Trophoblast cell (in vitro differentiated cells and primary cell): ENCODE measurements around the gene MTX2.
A peak's percentile ranks its signal among the peaks of the same experiment; 100 is the strongest.

Experiments used
- DNase-seq, 2 donors: peaks; one replicate each; pipeline ENCODE4 v3.0.0-alpha.2; 2016
- H2AFZ ChIP-seq: 2 replicates; pipeline ENCODE4 v1.6.1; 2013; ENCODE audit warnings: low read length, moderate library complexity, mild to moderate bottlenecking; ENCODE audit not compliant: insufficient read depth, poor library complexity
- H2AK5ac ChIP-seq: 2 replicates; pipeline ENCODE4 v1.6.1; 2013; ENCODE audit warnings: mild to moderate bottlenecking, low read length
- H2BK120ac ChIP-seq: 2 replicates; pipeline ENCODE4 v1.6.1; 2013; ENCODE audit warnings: low read length, mild to moderate bottlenecking, moderate library complexity; ENCODE audit not compliant: insufficient read depth, poor library complexity
- H2BK12ac ChIP-seq: 2 replicates; pipeline ENCODE4 v1.6.1; 2013; ENCODE audit warnings: mild to moderate bottlenecking, low read length, moderate library complexity
- H2BK5ac ChIP-seq: 2 replicates; pipeline ENCODE4 v1.6.1; 2013; ENCODE audit warnings: low read length, low read depth, moderate library complexity, mild to moderate bottlenecking; ENCODE audit not compliant: poor library complexity
- H3K14ac ChIP-seq: 2 replicates; pipeline ENCODE4 v1.6.1; 2013; ENCODE audit warnings: mild to moderate bottlenecking, low read length
- H3K18ac ChIP-seq: 2 replicates; pipeline ENCODE4 v1.6.1; 2013; ENCODE audit warnings: mild to moderate bottlenecking, low read length
- H3K23ac ChIP-seq: 2 replicates; pipeline ENCODE4 v1.6.1; 2013; ENCODE audit warnings: low read length
- H3K27ac ChIP-seq: 2 replicates; pipeline ENCODE4 v1.5.1; 2013; ENCODE audit warnings: low read depth, mild to moderate bottlenecking, inconsistent platforms, low read length, moderate library complexity
- H3K27me3 ChIP-seq: 2 replicates; pipeline ENCODE4 v1.6.1; 2013; ENCODE audit warnings: inconsistent platforms, mild to moderate bottlenecking, low read length, moderate library complexity; ENCODE audit not compliant: insufficient read depth
- H3K36me3 ChIP-seq, 2 experiments: 1 replicate in 1 of 2; 2 replicates in 1 of 2; pipeline ENCODE4 v1.6.1; 2013; ENCODE audit warnings: low read length in 2 of 2, mild to moderate bottlenecking in 2 of 2, moderate library complexity in 1 of 2; ENCODE audit not compliant: insufficient read depth in 2 of 2, control insufficient read depth in 1 of 2
- H3K4ac ChIP-seq: 2 replicates; pipeline ENCODE4 v1.6.1; 2013; ENCODE audit warnings: low read depth, mild to moderate bottlenecking, low read length, moderate library complexity
- H3K4me1 ChIP-seq, 2 experiments: 1 replicate in 1 of 2; 2 replicates in 1 of 2; pipeline ENCODE4 v1.6.1; 2013; ENCODE audit warnings: low read length in 2 of 2, mild to moderate bottlenecking in 2 of 2, moderate library complexity in 1 of 2; ENCODE audit not compliant: insufficient read depth in 2 of 2, control insufficient read depth in 1 of 2
- H3K4me2 ChIP-seq: 2 replicates; pipeline ENCODE4 v1.6.1; 2013; ENCODE audit warnings: inconsistent platforms, mild to moderate bottlenecking, low read length, moderate library complexity
- H3K4me3 ChIP-seq: 2 replicates; pipeline ENCODE4 v1.5.1; 2013; ENCODE audit warnings: mild to moderate bottlenecking, low read depth, low read length, inconsistent platforms
- H3K79me1 ChIP-seq: one replicate; pipeline ENCODE4 v1.6.1; 2013; ENCODE audit warnings: low read length
- H3K79me2 ChIP-seq: 2 replicates; pipeline ENCODE4 v1.6.1; 2013; ENCODE audit warnings: low read length, mild to moderate bottlenecking; ENCODE audit not compliant: control insufficient read depth, insufficient read depth, poor library complexity
- H3K9ac ChIP-seq: 2 replicates; pipeline ENCODE4 v1.6.1; 2013; ENCODE audit warnings: mild to moderate bottlenecking, low read length
- H3K9me3 ChIP-seq: 2 replicates; pipeline ENCODE4 v1.6.1; 2013; ENCODE audit warnings: low read depth, mild to moderate bottlenecking, control low read depth, inconsistent platforms, low read length; ENCODE audit not compliant: insufficient read depth
- H4K12ac ChIP-seq: 2 replicates; pipeline ENCODE4 v1.6.1; 2013; ENCODE audit warnings: low read depth, mild to moderate bottlenecking, low read length, moderate library complexity
- H4K8ac ChIP-seq: 2 replicates; pipeline ENCODE4 v1.6.1; 2013; ENCODE audit warnings: low read depth, mild to moderate bottlenecking, low read length, moderate library complexity
- H4K91ac ChIP-seq: one replicate; pipeline ENCODE4 v1.6.1; 2013; ENCODE audit warnings: low read depth, mild to moderate bottlenecking, low read length, moderate library complexity
- WGBS: extraction: QIAGEN DNeasy Blood & Tissue Kit; methylation state at CpG from one replicate; pipeline ENCODE4 v1.1.7; 2013; ENCODE audit warnings: missing lambda C conversion rate; ENCODE audit not compliant: insufficient read length, insufficient coverage; ENCODE audit errors: extremely low coverage; 5-methylcytosine and 5-hydroxymethylcytosine counted together

Gene MTX2

GRCh38 chr2:176268976-176269318 is 295 bp upstream of the MTX2 start:
- Histone ChIP-seq H3K79me1 (peaks cover 6% of the 10 kb centered on the region), H2AFZ (peak overlapping the region; percentile 95), H3K36me3 (peaks cover 0 to 2% of the 10 kb centered on the region in 2 experiments), H3K4me2 (peak overlapping the region; percentile 80), H3K23ac (no peak overlapping the region), H4K8ac (peak overlapping the region; percentile 96), H3K4ac (no peak overlapping the region), H2BK12ac (no peak overlapping the region), H2AK5ac (no peak overlapping the region), H3K27ac (no peak overlapping the region), H3K14ac (no peak overlapping the region), H3K9ac (no peak overlapping the region), H4K12ac (peak overlapping the region; percentile 26), H4K91ac (no peak overlapping the region), H3K9me3 (no peaks in the 10 kb centered on the region), H3K4me1 (no peaks in the 10 kb centered on the region), H2BK5ac (no peak overlapping the region), H3K27me3 (no peaks in the 10 kb centered on the region), H3K79me2 (peaks cover 6% of the 10 kb centered on the region), H3K18ac (no peak overlapping the region), H2BK120ac (no peak overlapping the region), H3K4me3 (peak overlapping the region; percentile 89)
- no peak for DNase-seq
- no CpG with 5 or more reads among the region's 10 CpGs for WGBS

- H3K18ac ChIP-seq: no peak overlapping the region
- H3K27me3 ChIP-seq: no peaks in the 10 kb centered on the region
- peak overlapping the region; percentile 95 for H2AFZ ChIP-seq
- H3K4me2 ChIP-seq: peak overlapping the region; percentile 80
- H2BK120ac ChIP-seq: no peak overlapping the region
- no peak overlapping the region for H4K12ac ChIP-seq
- H3K4ac ChIP-seq: peak overlapping the region; percentile 80
- peak in 1 of 2 donors; percentile 27 for DNase-seq
- no CpG with 5 or more reads among the region's 18 CpGs for WGBS
- H3K27ac ChIP-seq: no peak overlapping the region
- peak overlapping the region; percentile 83 for H3K9ac ChIP-seq
- peaks cover 6% of the 10 kb centered on the region for H3K79me2 ChIP-seq
- H3K9me3 ChIP-seq: no peaks in the 10 kb centered on the region
- H4K8ac ChIP-seq: peak overlapping the region; percentile 96
- H3K79me1 ChIP-seq: peaks cover 6% of the 10 kb centered on the region
- no peaks in the 10 kb centered on the region for H3K4me1 ChIP-seq
- peak overlapping the region; percentile 89 for H3K4me3 ChIP-seq
- H4K91ac ChIP-seq: no peak overlapping the region
- no peak overlapping the region for H2BK5ac ChIP-seq
- H2AK5ac ChIP-seq: no peak overlapping the region
- no peak overlapping the region for H3K14ac ChIP-seq
- no peak overlapping the region for H2BK12ac ChIP-seq
- peaks cover 0 to 2% of the 10 kb centered on the region in 2 experiments for H3K36me3 ChIP-seq
- H3K23ac ChIP-seq: no peak overlapping the region
Measured at GRCh38 chr2:176270100-176270750, 983 bp downstream of the MTX2 start.

- peaks cover 6% of the 10 kb centered on the region for H3K79me2 ChIP-seq
- no peak overlapping the region for H2BK120ac ChIP-seq
- no peak overlapping the region for H3K18ac ChIP-seq
- H3K14ac ChIP-seq: no peak overlapping the region
- H2AFZ ChIP-seq: no peak overlapping the region
- no peak overlapping the region for H3K4ac ChIP-seq
- H3K79me1 ChIP-seq: peaks cover 6% of the 10 kb centered on the region
- no peak overlapping the region for H4K12ac ChIP-seq
- H4K8ac ChIP-seq: no peak overlapping the region
- no peak overlapping the region for H3K23ac ChIP-seq
- H3K4me3 ChIP-seq: no peak overlapping the region
- H3K4me1 ChIP-seq: no peaks in the 10 kb centered on the region
- peaks cover 0 to 2% of the 10 kb centered on the region in 2 experiments for H3K36me3 ChIP-seq
- no peaks in the 10 kb centered on the region for H3K9me3 ChIP-seq
- WGBS: no CpG with 5 or more reads among the region's 4 CpGs
- no peak for DNase-seq
- H2BK5ac ChIP-seq: no peak overlapping the region
- H3K27ac ChIP-seq: no peak overlapping the region
- H3K27me3 ChIP-seq: no peaks in the 10 kb centered on the region
- H2BK12ac ChIP-seq: no peak overlapping the region
- no peak overlapping the region for H4K91ac ChIP-seq
- H3K4me2 ChIP-seq: no peak overlapping the region
- H3K9ac ChIP-seq: no peak overlapping the region
- H2AK5ac ChIP-seq: no peak overlapping the region
Measured at GRCh38 chr2:176272870-176273459, 3.7 kb downstream of the MTX2 start.

- H2AFZ ChIP-seq: no peak overlapping the region
- no peak overlapping the region for H2BK120ac ChIP-seq
- H3K9ac ChIP-seq: no peak overlapping the region
- no peaks in the 10 kb centered on the region for H3K9me3 ChIP-seq
- no peaks in the 10 kb centered on the region for H3K4me1 ChIP-seq
- no peaks in the 10 kb centered on the region for H3K36me3 ChIP-seq
- H3K4me3 ChIP-seq: no peak overlapping the region
- H2BK12ac ChIP-seq: no peak overlapping the region
- H3K27ac ChIP-seq: no peak overlapping the region
- H4K91ac ChIP-seq: no peak overlapping the region
- no peaks in the 10 kb centered on the region for H3K27me3 ChIP-seq
- no peak overlapping the region for H2BK5ac ChIP-seq
- H3K4ac ChIP-seq: no peak overlapping the region
- H3K79me2 ChIP-seq: no peaks in the 10 kb centered on the region
- H4K12ac ChIP-seq: no peak overlapping the region
- H3K23ac ChIP-seq: no peak overlapping the region
- no peak overlapping the region for H3K14ac ChIP-seq
- H4K8ac ChIP-seq: no peak overlapping the region
- DNase-seq: no peak
- H3K18ac ChIP-seq: no peak overlapping the region
- no CpG with 5 or more reads among the region's 1 CpG for WGBS
- H3K4me2 ChIP-seq: no peak overlapping the region
- no peak overlapping the region for H2AK5ac ChIP-seq
- H3K79me1 ChIP-seq: no peaks in the 10 kb centered on the region
Measured at GRCh38 chr2:176278927-176279326, 9.7 kb downstream of the MTX2 start.
